Measurements from ENCODE around the gene ASIC4. TPM values are rescaled to one million over a fixed set of nuclear protein-coding genes. Genes with fewer than 3 reads are reported as not detected.

ASIC4 gene
- total and polyA plus RNA-seq, 9 of the 15 experiments (the other 6 are each of a cell fraction or from before 2014, with no cell fraction given): 0.07 to 19.2 (median 4.8) TPM

DNA sequence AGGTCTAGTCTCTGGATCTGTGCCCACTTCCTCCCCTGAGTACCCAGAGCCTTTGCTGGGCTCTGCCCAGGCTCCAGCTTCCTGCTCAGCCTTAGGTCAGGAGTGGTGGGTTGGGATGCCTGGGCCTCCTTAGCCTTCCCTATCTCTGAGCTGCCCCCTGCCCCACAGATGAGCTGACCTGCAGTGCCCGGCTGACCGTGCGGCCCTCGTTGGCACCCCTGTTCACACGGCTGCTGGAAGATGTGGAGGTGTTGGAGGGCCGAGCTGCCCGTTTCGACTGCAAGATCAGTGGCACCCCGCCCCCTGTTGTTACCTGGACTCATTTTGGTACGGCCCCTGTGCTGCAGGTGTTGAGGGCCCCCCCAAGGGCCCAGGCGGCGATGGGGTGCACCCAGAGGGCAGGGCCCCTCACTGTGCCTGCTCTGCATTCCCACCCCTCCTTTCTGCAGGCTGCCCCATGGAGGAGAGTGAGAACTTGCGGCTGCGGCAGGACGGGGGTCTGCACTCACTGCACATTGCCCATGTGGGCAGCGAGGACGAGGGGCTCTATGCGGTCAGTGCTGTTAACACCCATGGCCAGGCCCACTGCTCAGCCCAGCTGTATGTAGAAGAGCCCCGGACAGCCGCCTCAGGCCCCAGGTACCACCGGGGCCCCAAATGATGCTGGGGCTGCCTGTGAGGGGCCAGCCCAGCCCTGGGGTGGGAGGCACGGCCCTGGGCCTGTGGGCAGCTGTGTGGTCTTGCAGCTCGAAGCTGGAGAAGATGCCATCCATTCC, 45.7 kb upstream of the ASIC4 start:
- TF ChIP-seq SPI1 (IDR thresholded peaks at IDR 0.05; ENCODE audit: borderline replicate concordance, low read depth, low read length) (no peak), GABPB1 (CRISPR knock-in tag; IDR thresholded peaks at IDR 0.05) (no peak), HDAC1 (IDR thresholded peaks at IDR 0.05) (no peak), TRIM24 (IDR thresholded peaks at IDR 0.05) (no peak), GTF2A2 (tag; IDR thresholded peaks at IDR 0.05) (no peak), STAG1 (CRISPR knock-in tag; IDR thresholded peaks at IDR 0.05; ENCODE audit: borderline replicate concordance) (no peak), TAF7 (tag; IDR thresholded peaks at IDR 0.05) (no peak), PRMT5 (CRISPR knock-in tag; IDR thresholded peaks at IDR 0.05) (no peak), ZBTB1 (CRISPR knock-in tag; IDR thresholded peaks at IDR 0.05; ENCODE audit: borderline replicate concordance, low read depth) (no peak), MEIS2 (IDR thresholded peaks at IDR 0.05; ENCODE audit: partially characterized antibody) (no peak), ZNF444 (CRISPR knock-in tag; IDR thresholded peaks at IDR 0.05) (no peak), KDM2B (CRISPR knock-in tag; IDR thresholded peaks at IDR 0.05) (no peak), ZZZ3 (IDR thresholded peaks at IDR 0.05) (no peak), HDAC6 (IDR thresholded peaks at IDR 0.05; ENCODE audit: low read depth, low read length) (no peak), NFE2L1 (tag; IDR thresholded peaks at IDR 0.05; ENCODE audit: borderline replicate concordance, low read depth) (no peak), ZNF140 (CRISPR knock-in tag; IDR thresholded peaks at IDR 0.05) (no peak), U2AF2 (optimal IDR thresholded peaks at IDR 0.05; ENCODE audit: low read depth, low read length) (no peak)
- FAIRE-seq: no peak
- WGBS (ENCODE audit: insufficient coverage, low coverage, missing lambda C conversion rate): 72% methylated on average over 11 of the region's 23 CpGs
- POLR2A ChIA-PET: interaction anchor here (0.5 to 0.6 kb wide), 2 partner anchors 17 to 45 kb away, joined by 3 read pairs; no protein-coding TSS in a partner anchor
- Histone ChIP-seq H3K4me1 (replicated peaks in 1 of 2; ENCODE audit: control insufficient read depth in 2 of 2, insufficient read depth in 2 of 2, low read length in 2 of 2) (peaks cover 12 to 61% of the 10 kb centered on the region in 2 experiments; a peak in 4 of 5 replicates), H3K36me3 (ENCODE audit: control insufficient read depth, insufficient read depth, low read length) (no peaks in the 10 kb centered on the region), H3K9ac (ENCODE audit: insufficient read depth in 1 of 2, low read depth in 2 of 2, low read length in 2 of 2) (peak overlapping the region in 1 of 2 experiments; percentile 52; a peak in 1 of 4 replicates), H3K27me3 (ENCODE audit: control insufficient read depth in 2 of 2, insufficient read depth in 2 of 2, low read length in 2 of 2) (no peaks in the 10 kb centered on the region), H3K27ac (ENCODE audit: extremely low read depth, low read depth, low read length) (no peak overlapping the region), H2AFZ (ENCODE audit: low read depth, low read length) (no peak overlapping the region), H3K9me3 (replicated peaks; ENCODE audit: control insufficient read depth, insufficient read depth, low read depth, low read length) (no peaks in the 10 kb centered on the region), H3K9me1 (ENCODE audit: control insufficient read depth, insufficient read depth, low read length) (no peaks in the 10 kb centered on the region), H3K4me2 (ENCODE audit: insufficient read depth, low read length) (no peak overlapping the region), H3K4me3 (no peak overlapping the region), H4K20me1 (replicated peaks; ENCODE audit: control insufficient read depth, insufficient read depth, low read length) (no peaks in the 10 kb centered on the region), H3K79me2 (ENCODE audit: control insufficient read depth, insufficient read depth, low read length) (no peaks in the 10 kb centered on the region)
- BruUV-seq (replicated peaks): no TSS peak
- intact Hi-C loops (cut with micrococcal nuclease): no loop called here
- CTCF ChIA-PET (ENCODE audit: low intra/inter-chr PET ratio): no interaction called here
- in situ Hi-C loops (cut with MboI): no loop called here
- no peak for ATAC-seq
- DNase-seq (ENCODE audit: extremely low read depth in 1 of 4, low spot score in 3 of 4): no peak

Data from K562 (cell line).